CD8-positive, alpha-beta memory T cell (primary cell): ENCODE measurements around the gene EPHB1. TPM values are rescaled to one million over a fixed set of nuclear protein-coding genes. Genes with fewer than 3 reads are reported as not detected.

ENCODE experiments used
- CTCF ChIA-PET: fragments of 350-600 bp; sonication (Branson Sonifier 250); formaldehyde crosslinking; loops from one replicate; lab custom pipeline; 2021; ENCODE audit warnings: antibody characterized with exemption; lab: Charles Lee
- POLR2A ChIA-PET: fragments of 350-600 bp; sonication (Branson Sonifier 250); formaldehyde crosslinking; loops from one replicate; lab custom pipeline; 2021; ENCODE audit warnings: antibody characterized with exemption; lab: Charles Lee
- DNase-seq, 5 donors: peaks; one replicate each; pipeline versions ENCODE4 v3.0.0 to v3.0.0-alpha.2; 2020 to 2022; ENCODE audit warnings: mixed read lengths in 1 of 5
- H3K27ac ChIP-seq: one replicate; pipeline ENCODE4 v1.7.0; 2013; ENCODE audit warnings: low read depth, mild to moderate bottlenecking, low read length, moderate library complexity
- H3K27me3 ChIP-seq: 2 replicates; pipeline ENCODE4 v1.7.0; 2013; ENCODE audit warnings: low read length, mild to moderate bottlenecking; ENCODE audit not compliant: insufficient read depth, poor library complexity, severe bottlenecking
- H3K36me3 ChIP-seq: 2 replicates; pipeline ENCODE4 v1.7.0; 2013; ENCODE audit warnings: mild to moderate bottlenecking, low read length, moderate library complexity; ENCODE audit not compliant: insufficient read depth
- H3K4me1 ChIP-seq: 2 replicates; pipeline ENCODE4 v1.7.0; 2013; ENCODE audit warnings: mild to moderate bottlenecking, low read length, moderate library complexity; ENCODE audit not compliant: insufficient read depth
- H3K4me3 ChIP-seq: 2 replicates; pipeline ENCODE4 v1.7.0; 2013; ENCODE audit warnings: mild to moderate bottlenecking, low read length
- H3K9me3 ChIP-seq: 2 replicates; pipeline ENCODE4 v1.7.0; 2013; ENCODE audit warnings: mild to moderate bottlenecking, low read length
- H3K27ac Mint-ChIP-seq, 8 donors: one replicate each; pipeline ENCODE4 v1.8.0; 2020 to 2021; ENCODE audit warnings: mixed read lengths in 8 of 8, mild to moderate bottlenecking in 6 of 8, inconsistent platforms in 3 of 8, moderate library complexity in 3 of 8
- H3K27me3 Mint-ChIP-seq, 2 donors: one replicate each; pipeline ENCODE4 v1.8.0; 2020 to 2021; ENCODE audit warnings: mixed read lengths in 2 of 2, mild to moderate bottlenecking in 1 of 2, moderate library complexity in 1 of 2
- H3K36me3 Mint-ChIP-seq, 3 donors: one replicate each; pipeline ENCODE4 v1.8.0; 2020 to 2021; ENCODE audit warnings: mixed read lengths in 3 of 3, inconsistent platforms in 1 of 3, mild to moderate bottlenecking in 1 of 3
- H3K4me1 Mint-ChIP-seq, 3 donors: one replicate each; pipeline ENCODE4 v1.8.0; 2020 to 2021; ENCODE audit warnings: mixed read lengths in 3 of 3, inconsistent platforms in 1 of 3, mild to moderate bottlenecking in 1 of 3
- H3K4me3 Mint-ChIP-seq, 7 donors: one replicate each; pipeline ENCODE4 v1.8.0; 2020 to 2021; ENCODE audit warnings: mixed read lengths in 7 of 7, mild to moderate bottlenecking in 6 of 7, moderate library complexity in 4 of 7, inconsistent platforms in 2 of 7
- H3K9me3 Mint-ChIP-seq, 5 donors: one replicate each; pipeline ENCODE4 v1.8.0; 2020 to 2022; ENCODE audit warnings: mixed read lengths in 5 of 5, mild to moderate bottlenecking in 3 of 5, moderate library complexity in 2 of 5, inconsistent platforms in 1 of 5
- polyA plus RNA-seq: library from polyadenylated mRNA; unstranded; fragments of 300-500 nt; fragmentation: Illumina TruSeq; gene quantifications from one replicate; pipeline ENCODE4 v1.2.3, GENCODE V29; 2021
- total RNA-seq, 2 experiments: library from RNA; stranded (reverse); gene quantifications; one replicate each; pipeline ENCODE4 v1.2.3, GENCODE V29; 2021

EPHB1 gene
- total and polyA plus RNA-seq, 3 experiments from 2014 or later: 0.10 TPM; not detected in 2

DNA sequence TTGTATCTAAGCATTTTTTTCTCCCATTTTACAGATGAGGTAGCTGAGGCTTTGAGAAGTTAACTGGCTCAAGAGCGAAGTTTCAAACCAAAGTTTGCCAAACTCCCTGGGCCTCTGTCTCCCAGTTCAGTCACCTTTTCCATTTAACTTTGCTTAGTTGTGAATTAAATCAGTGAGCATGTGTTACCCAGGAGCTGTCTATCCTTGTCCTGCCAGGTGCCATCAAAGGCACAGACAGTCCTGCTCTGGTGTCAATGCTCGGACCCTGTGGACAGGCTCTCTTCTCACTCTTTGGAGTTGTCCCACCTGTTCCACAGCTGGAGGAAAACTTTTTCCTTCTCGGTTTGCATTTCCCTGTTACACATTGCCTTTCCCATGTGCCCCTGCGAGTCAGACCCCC is 8.6 kb downstream of the EPHB1 start:
- H3K4me3 ChIP-seq: no peak overlapping the region
- Mint-ChIP-seq H3K36me3 (no peaks in the 10 kb centered on the region), H3K27ac (no peak overlapping the region), H3K27me3 (peaks cover 0 to 1% of the 10 kb centered on the region in 2 donors), H3K9me3 (peaks cover 0 to 2% (median 0%) of the 10 kb centered on the region in 5 donors), H3K4me1 (peaks cover 5 to 19% (median 8%) of the 10 kb centered on the region in 3 donors), H3K4me3 (no peak overlapping the region)
- H3K4me1 ChIP-seq: no peaks in the 10 kb centered on the region
- no peak for DNase-seq
- no peaks in the 10 kb centered on the region for H3K9me3 ChIP-seq
- H3K27ac ChIP-seq: no peak overlapping the region
- no peaks in the 10 kb centered on the region for H3K36me3 ChIP-seq
- POLR2A ChIA-PET: no interaction called here
- no peaks in the 10 kb centered on the region for H3K27me3 ChIP-seq
- CTCF ChIA-PET: no interaction called here

DNA sequence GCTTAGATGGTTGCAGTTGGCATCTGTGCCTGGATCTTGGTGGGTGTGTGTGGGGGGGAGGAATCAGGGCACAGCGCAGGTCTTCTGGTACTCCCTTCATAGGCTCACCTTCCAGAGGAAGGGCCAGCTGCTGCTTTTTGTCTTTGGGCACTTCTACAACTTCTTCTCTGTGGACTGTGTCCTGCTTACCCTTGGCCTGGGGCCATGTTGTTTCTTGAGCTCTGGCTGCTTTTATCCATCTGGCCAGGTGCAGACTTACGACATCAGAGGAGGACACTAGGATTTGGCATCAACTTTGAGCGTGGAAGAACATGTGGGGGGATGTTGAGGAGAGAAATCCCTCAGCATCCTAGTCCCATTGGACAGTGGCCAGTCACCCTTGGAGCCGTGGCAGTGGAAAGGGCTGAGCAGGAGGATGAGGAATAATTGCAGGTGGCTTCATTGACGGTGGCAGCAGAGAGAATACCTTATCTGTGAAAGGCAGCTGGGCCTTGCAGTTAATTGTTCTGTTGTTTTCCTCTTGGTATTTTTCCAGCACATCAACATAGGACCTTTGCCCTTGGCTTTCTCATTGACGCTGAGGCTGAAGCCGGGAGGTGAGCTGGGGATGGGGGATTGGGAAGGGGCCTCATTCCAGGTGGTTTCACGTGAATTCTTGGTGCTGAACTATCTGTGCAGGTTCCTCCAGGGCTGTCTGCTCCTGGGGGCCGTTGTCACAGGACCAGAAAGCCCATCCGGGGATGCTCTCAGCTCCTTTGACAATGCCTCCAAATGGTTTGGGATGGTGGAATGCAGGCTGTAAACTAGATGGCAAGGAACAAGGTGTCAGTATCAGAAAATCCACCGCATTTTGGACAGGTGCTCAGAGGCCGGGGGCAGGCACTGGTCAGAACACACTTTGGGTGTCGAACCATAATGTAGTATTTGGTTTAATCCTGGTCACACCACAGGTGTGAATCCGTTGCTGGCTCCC is 9.7 kb downstream of the EPHB1 start:
- no peaks in the 10 kb centered on the region for H3K9me3 ChIP-seq
- no peaks in the 10 kb centered on the region for H3K36me3 ChIP-seq
- Mint-ChIP-seq H3K9me3 (peaks cover 0 to 2% (median 0%) of the 10 kb centered on the region in 5 donors), H3K4me1 (peaks cover 5 to 19% (median 8%) of the 10 kb centered on the region in 3 donors), H3K27me3 (peaks cover 0 to 1% of the 10 kb centered on the region in 2 donors), H3K4me3 (no peak overlapping the region), H3K27ac (no peak overlapping the region), H3K36me3 (no peaks in the 10 kb centered on the region)
- CTCF ChIA-PET: no interaction called here
- H3K4me3 ChIP-seq: no peak overlapping the region
- POLR2A ChIA-PET: no interaction called here
- DNase-seq: no peak
- no peaks in the 10 kb centered on the region for H3K27me3 ChIP-seq
- no peak overlapping the region for H3K27ac ChIP-seq
- H3K4me1 ChIP-seq: no peaks in the 10 kb centered on the region

DNA sequence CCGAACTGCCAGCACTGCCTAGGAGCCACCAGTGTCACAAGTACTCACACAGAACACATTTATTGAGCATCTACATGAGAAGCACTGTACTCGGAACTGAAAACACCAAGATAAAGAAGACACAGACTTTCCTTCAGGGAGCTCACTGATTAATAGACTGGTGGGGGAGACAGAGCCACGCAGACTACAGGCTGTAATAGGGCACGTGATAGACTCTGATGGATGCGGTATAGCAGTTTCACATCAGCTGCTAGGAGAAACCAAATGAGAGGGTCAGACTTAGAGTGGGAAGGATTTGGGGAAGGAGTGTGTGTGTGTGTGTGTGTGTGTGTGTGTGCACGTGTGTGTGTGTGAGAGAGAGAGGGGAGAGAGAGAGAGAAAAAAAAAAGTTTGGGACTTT is 12.1 kb downstream of the EPHB1 start:
- H3K27me3 ChIP-seq: no peaks in the 10 kb centered on the region
- DNase-seq: no peak
- no peak overlapping the region for H3K4me3 ChIP-seq
- ChIA-PET POLR2A (no interaction called here), CTCF (no interaction called here)
- Mint-ChIP-seq H3K9me3 (peaks cover 0 to 2% (median 0%) of the 10 kb centered on the region in 5 donors), H3K4me1 (peaks cover 5 to 14% (median 8%) of the 10 kb centered on the region in 3 donors), H3K27me3 (no peaks in the 10 kb centered on the region), H3K4me3 (no peak overlapping the region), H3K36me3 (no peaks in the 10 kb centered on the region), H3K27ac (no peak overlapping the region)
- H3K36me3 ChIP-seq: no peaks in the 10 kb centered on the region
- H3K9me3 ChIP-seq: no peaks in the 10 kb centered on the region
- no peaks in the 10 kb centered on the region for H3K4me1 ChIP-seq
- no peak overlapping the region for H3K27ac ChIP-seq

DNA sequence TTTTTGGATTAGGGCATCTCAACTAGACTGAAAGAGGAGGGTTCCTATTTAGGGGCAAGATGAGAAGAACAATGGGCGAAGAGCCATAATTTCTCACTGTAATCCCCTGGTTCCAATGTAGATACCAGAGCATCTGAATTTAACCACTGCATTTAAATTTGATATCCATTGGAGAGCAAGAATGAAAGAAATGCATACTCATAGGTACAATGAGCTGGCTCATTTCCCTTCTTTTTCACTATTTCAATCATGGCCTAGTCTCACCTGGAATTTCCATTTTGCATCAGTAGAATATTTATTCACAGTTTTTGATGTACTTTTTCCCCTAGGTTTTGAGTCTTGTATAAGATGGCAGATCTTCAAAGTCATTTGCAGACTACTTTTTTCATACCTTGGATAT is 13.8 kb downstream of the EPHB1 start:
- Mint-ChIP-seq H3K27ac (no peak overlapping the region), H3K9me3 (peaks cover 0 to 2% (median 0%) of the 10 kb centered on the region in 5 donors), H3K4me1 (peaks cover 0 to under 1% (median 0%) of the 10 kb centered on the region in 3 donors), H3K27me3 (no peaks in the 10 kb centered on the region), H3K36me3 (no peaks in the 10 kb centered on the region), H3K4me3 (no peak overlapping the region)
- CTCF ChIA-PET: no interaction called here
- H3K27me3 ChIP-seq: no peaks in the 10 kb centered on the region
- DNase-seq: no peak
- no peaks in the 10 kb centered on the region for H3K9me3 ChIP-seq
- POLR2A ChIA-PET: no interaction called here
- H3K27ac ChIP-seq: no peak overlapping the region
- H3K36me3 ChIP-seq: no peaks in the 10 kb centered on the region
- H3K4me1 ChIP-seq: no peaks in the 10 kb centered on the region
- H3K4me3 ChIP-seq: no peak overlapping the region

GRCh38 chr3:134809427-134810051 is 14.5 kb downstream of the EPHB1 start:
- Mint-ChIP-seq H3K9me3 (peaks cover 0 to 2% (median 0%) of the 10 kb centered on the region in 5 donors), H3K27me3 (no peaks in the 10 kb centered on the region)
- POLR2A ChIA-PET: no interaction called here

DNA sequence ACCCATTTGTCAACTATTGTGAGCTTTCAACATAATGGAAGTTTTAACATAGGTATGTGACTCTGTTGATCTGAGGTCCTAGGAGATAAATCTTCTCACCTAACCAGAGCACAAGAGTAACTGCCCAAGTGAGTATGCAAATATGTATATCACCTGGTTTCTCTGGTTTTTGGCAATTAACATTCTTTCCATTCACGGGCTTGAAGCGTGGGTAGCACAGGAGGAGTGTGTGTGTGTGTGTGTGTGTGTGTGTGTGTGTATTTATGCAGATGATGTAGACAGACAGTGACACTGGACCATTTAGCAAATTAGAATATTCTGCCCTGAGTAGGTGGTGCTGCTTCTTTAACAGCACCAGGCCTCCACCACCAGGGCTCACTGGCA is 15.0 kb downstream of the EPHB1 start:
- H3K9me3 ChIP-seq: no peaks in the 10 kb centered on the region
- H3K4me3 ChIP-seq: no peak overlapping the region
- H3K4me1 Mint-ChIP-seq: no peaks in the 10 kb centered on the region
- no peaks in the 10 kb centered on the region for H3K27me3 Mint-ChIP-seq
- H3K36me3 Mint-ChIP-seq: no peaks in the 10 kb centered on the region
- no peak overlapping the region for H3K4me3 Mint-ChIP-seq
- no peaks in the 10 kb centered on the region for H3K36me3 ChIP-seq
- ChIA-PET CTCF (no interaction called here), POLR2A (no interaction called here)
- no peak overlapping the region for H3K27ac Mint-ChIP-seq
- H3K27ac ChIP-seq: no peak overlapping the region
- H3K27me3 ChIP-seq: no peaks in the 10 kb centered on the region
- no peak for DNase-seq
- H3K4me1 ChIP-seq: no peaks in the 10 kb centered on the region
- H3K9me3 Mint-ChIP-seq: peaks cover 0 to 2% (median 0%) of the 10 kb centered on the region in 5 donors

More at GRCh38 chr3:134809427-134810051, 14.5 kb downstream of the EPHB1 start:
- no peak overlapping the region for H3K4me3 ChIP-seq
- H3K27me3 ChIP-seq: no peaks in the 10 kb centered on the region
- Mint-ChIP-seq H3K36me3 (no peaks in the 10 kb centered on the region), H3K4me1 (no peaks in the 10 kb centered on the region), H3K27ac (no peak overlapping the region), H3K4me3 (no peak overlapping the region)
- DNase-seq: no peak
- CTCF ChIA-PET: no interaction called here
- no peaks in the 10 kb centered on the region for H3K4me1 ChIP-seq
- H3K9me3 ChIP-seq: no peaks in the 10 kb centered on the region
- H3K27ac ChIP-seq: no peak overlapping the region
- H3K36me3 ChIP-seq: no peaks in the 10 kb centered on the region

DNA sequence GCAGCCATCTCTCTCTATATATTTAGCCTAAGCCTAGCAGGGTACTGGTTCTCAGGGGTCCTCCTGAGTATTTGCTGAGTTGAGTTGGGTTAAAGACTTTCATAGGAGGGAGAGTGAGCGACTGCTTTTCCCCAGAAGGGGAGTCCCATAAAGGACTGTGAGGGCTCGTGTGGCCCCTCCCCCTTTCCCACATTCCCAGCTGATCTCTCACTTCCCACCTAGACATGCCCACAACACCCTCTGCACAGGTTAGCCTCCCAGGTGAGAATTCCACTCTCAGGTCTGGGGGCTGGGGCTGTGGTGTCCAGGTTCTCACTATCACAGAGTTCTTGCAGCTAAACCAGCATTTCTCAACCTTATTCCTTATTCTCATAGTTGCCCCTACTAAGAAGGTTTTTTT is 15.8 kb downstream of the EPHB1 start:
- H3K27ac Mint-ChIP-seq: no peak overlapping the region
- Histone ChIP-seq H3K36me3 (no peaks in the 10 kb centered on the region), H3K27ac (no peak overlapping the region), H3K4me1 (no peaks in the 10 kb centered on the region), H3K9me3 (no peaks in the 10 kb centered on the region), H3K27me3 (no peaks in the 10 kb centered on the region), H3K4me3 (no peak overlapping the region)
- no peak for DNase-seq
- ChIA-PET CTCF (no interaction called here), POLR2A (no interaction called here)
- no peak overlapping the region for H3K4me3 Mint-ChIP-seq
- H3K27me3 Mint-ChIP-seq: no peaks in the 10 kb centered on the region
- H3K9me3 Mint-ChIP-seq: peaks cover 0 to 2% (median 0%) of the 10 kb centered on the region in 5 donors
- no peaks in the 10 kb centered on the region for H3K36me3 Mint-ChIP-seq
- H3K4me1 Mint-ChIP-seq: no peaks in the 10 kb centered on the region

DNA sequence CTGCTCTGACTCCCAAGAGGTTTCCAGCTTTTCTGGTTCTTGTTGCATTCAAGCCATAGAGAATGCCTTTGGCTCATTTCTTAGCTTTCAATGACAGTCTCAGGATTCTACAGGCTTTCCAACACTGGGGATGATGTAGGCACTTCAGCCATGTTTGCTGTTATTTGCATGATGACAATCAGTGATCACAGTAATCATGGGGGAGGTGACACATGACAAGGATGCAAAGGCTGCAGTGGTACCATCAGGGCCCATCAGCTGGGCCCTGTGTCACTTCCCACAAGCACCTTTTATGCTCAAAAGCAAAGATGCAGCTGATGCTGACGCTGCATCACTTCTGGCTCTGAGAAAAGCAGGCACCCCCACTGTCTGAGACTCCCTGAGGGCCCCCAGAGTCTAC is 18.6 kb downstream of the EPHB1 start:
- no peaks in the 10 kb centered on the region for H3K9me3 ChIP-seq
- Mint-ChIP-seq H3K4me1 (no peaks in the 10 kb centered on the region), H3K36me3 (no peaks in the 10 kb centered on the region), H3K27ac (no peak overlapping the region), H3K9me3 (peaks cover 0 to 2% (median 0%) of the 10 kb centered on the region in 5 donors), H3K4me3 (no peak overlapping the region), H3K27me3 (peaks cover 0 to 2% of the 10 kb centered on the region in 2 donors)
- H3K27ac ChIP-seq: no peak overlapping the region
- H3K27me3 ChIP-seq: no peaks in the 10 kb centered on the region
- no peaks in the 10 kb centered on the region for H3K4me1 ChIP-seq
- DNase-seq: no peak
- H3K4me3 ChIP-seq: no peak overlapping the region
- CTCF ChIA-PET: no interaction called here
- H3K36me3 ChIP-seq: no peaks in the 10 kb centered on the region
- POLR2A ChIA-PET: no interaction called here
